Measurements from ENCODE around the gene FAM221A. TPM values are rescaled to one million over a fixed set of nuclear protein-coding genes. Genes with fewer than 3 reads are reported as not detected.
A peak's percentile ranks its signal among the peaks of the same experiment; 100 is the strongest.
"Not testable (repeated sequence)": the region's sequence is repeated elsewhere in the genome, so short reads cannot be mapped to it uniquely, and the experiment has no call there.

Gene FAM221A
- total RNA-seq, 1 donor from 2014 or later, result 10.1 TPM

DNA sequence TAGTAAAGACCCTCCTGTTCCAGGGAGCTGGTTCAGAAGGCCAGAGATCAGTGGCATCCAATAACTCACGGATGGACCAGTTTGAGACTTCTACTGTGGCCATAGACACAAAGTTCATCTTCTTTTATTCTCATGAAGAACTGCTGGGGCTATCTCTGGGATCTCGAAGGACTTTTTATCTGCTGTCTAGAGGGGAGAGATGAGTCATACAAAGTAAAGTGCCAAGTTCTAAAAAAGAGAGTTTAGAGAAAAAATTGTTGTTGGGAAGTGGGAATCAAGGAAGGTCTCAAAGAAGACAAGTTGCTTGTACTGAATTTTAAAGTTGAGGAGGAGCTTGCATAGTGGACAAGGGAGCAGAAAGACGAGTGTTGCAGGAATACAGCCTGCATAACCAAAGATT, 8.0 kb upstream of the FAM221A start:
- Histone ChIP-seq H3K9me3 (no peaks in the 10 kb centered on the region), H3K27ac (no peak overlapping the region), H3K36me3 (no peaks in the 10 kb centered on the region), H3K4me3 (no peak overlapping the region), H3K4me1 (no peaks in the 10 kb centered on the region), H3K27me3 (no peaks in the 10 kb centered on the region)
- intact Hi-C loops (cut with DNase I), result no loop called here
- TF ChIP-seq CTCF (IDR thresholded peaks at IDR 0.05), result no peak
- DNase-seq (ENCODE audit: low spot score in 2 of 2), result no peak

DNA sequence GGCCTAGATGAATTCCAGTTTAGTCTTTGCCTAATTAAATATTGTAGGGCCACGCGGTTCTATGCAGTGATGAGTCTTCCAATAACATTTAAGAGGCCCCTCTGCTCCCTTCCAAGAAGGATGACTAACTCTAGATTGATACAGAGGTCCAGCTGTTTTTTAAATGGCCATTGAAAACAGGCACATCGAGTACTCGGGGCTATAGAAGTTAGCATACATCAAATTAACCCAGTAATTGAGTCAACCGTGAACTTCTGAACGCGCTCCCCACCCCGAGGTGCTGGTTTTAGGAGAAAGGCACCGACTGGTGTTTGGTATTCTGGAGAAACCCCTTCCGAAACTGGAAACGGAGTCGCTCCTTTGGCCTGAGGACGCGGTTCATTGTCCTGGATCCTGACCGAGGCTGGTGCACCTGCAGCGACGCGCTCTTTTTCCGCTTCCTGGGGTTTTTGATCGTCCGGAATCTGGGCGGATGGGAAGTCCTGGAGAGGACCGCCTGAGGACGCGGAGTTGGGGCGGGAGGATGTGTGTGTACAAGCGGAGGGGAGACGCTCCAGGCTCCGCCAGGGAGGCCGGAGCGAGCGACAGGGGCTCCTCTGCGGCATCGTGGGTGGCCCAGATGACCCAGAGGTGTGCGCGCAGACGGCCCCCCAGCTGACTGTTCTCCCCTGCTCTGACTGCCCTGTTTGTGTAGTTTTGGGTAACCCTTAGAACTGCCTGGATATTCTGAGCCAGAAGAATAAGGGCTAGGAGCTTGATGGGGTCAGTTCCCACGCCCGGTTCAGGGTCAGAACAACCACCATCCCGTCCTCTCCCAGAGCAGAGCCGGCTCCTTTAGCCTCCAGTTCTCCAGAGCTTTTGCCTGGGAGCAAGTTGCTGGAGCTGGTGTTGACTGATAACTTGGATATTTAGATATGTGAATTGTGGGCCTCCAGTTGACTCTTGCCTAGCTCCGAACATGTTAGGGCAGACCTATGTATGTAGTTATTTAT, 711 bp downstream of the FAM221A start:
- no peaks in the 10 kb centered on the region for H3K27me3 ChIP-seq
- H3K4me3 ChIP-seq, result peak overlapping the region; percentile 84 to 95
- H3K4me1 ChIP-seq, result peaks cover 0 to 5% of the 10 kb centered on the region in 2 donors
- peak in 1 of 2 donors; percentile 77 for DNase-seq (ENCODE audit: low spot score in 2 of 2)
- peak overlapping the region; percentile 85 to 87 for H3K27ac ChIP-seq
- H3K36me3 ChIP-seq, result no peaks in the 10 kb centered on the region
- TF ChIP-seq CTCF (IDR thresholded peaks at IDR 0.05), result no peak
- intact Hi-C loops (cut with DNase I), result loop anchor here (1.0 to 10.0 kb wide), 3 partner anchors 83 to 496 kb away; partner anchors contain the start of genes CCDC126 and NUP42
- H3K9me3 ChIP-seq, result no peaks in the 10 kb centered on the region

DNA sequence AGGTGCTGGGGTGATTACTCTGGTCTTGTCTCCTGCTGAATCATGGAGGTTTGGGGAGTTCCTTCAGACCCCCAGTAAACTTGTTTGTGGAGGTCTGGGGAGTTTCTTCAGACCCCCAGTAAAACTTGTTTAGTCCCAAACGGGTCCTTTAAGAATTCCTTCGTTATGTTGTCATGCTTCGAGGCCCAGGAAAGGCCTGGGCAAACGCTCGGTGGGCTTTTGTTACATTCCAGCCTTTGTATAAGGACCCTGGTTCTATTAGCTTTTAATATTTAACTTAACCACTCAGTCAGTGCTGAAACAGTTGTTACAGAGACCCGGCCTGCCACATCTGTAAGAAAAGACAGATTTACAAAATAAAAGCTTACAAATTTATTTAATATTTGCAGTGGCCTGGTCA, 4.0 kb downstream of the FAM221A start:
- H3K36me3 ChIP-seq; H3K27me3 ChIP-seq; H3K4me1 ChIP-seq; DNase-seq (ENCODE audit: low spot score in 2 of 2); H3K27ac ChIP-seq; H3K9me3 ChIP-seq; H3K4me3 ChIP-seq: not testable (repeated sequence)
- intact Hi-C loops (cut with DNase I), result loop anchor here (10.0 kb wide), 1 partner anchor 499 kb away; the partner anchor contains the start of gene NUP42

GRCh38 chr7:23685731-23686130, 5.7 kb downstream of the FAM221A start:
- TF ChIP-seq CTCF (IDR thresholded peaks at IDR 0.05), result no peak
- H3K27ac ChIP-seq, result no peak overlapping the region
- no peak for DNase-seq (ENCODE audit: low spot score in 2 of 2)
- H3K27me3 ChIP-seq, result no peaks in the 10 kb centered on the region
- no peak overlapping the region for H3K4me3 ChIP-seq
- intact Hi-C loops (cut with DNase I), result loop anchor here (10.0 kb wide), 1 partner anchor 501 kb away; the partner anchor contains the start of gene NUP42
- no peaks in the 10 kb centered on the region for H3K9me3 ChIP-seq
- peaks cover 2 to 13% of the 10 kb centered on the region in 2 donors for H3K36me3 ChIP-seq
- peaks cover 0 to 5% of the 10 kb centered on the region in 2 donors for H3K4me1 ChIP-seq

- TF ChIP-seq CTCF (IDR thresholded peaks at IDR 0.05), result no peak
- H3K4me1 ChIP-seq, result no peaks in the 10 kb centered on the region
- no peak overlapping the region for H3K4me3 ChIP-seq
- intact Hi-C loops (cut with DNase I), result loop anchor here (10.0 kb wide), 1 partner anchor 502 kb away; the partner anchor contains the start of gene NUP42
- no peaks in the 10 kb centered on the region for H3K27me3 ChIP-seq
- DNase-seq (ENCODE audit: low spot score in 2 of 2), result no peak
- no peak overlapping the region for H3K27ac ChIP-seq
- no peaks in the 10 kb centered on the region for H3K9me3 ChIP-seq
- peaks cover 2 to 17% of the 10 kb centered on the region in 2 donors for H3K36me3 ChIP-seq
Measured at GRCh38 chr7:23687011-23687410, 7.0 kb downstream of the FAM221A start.

DNA sequence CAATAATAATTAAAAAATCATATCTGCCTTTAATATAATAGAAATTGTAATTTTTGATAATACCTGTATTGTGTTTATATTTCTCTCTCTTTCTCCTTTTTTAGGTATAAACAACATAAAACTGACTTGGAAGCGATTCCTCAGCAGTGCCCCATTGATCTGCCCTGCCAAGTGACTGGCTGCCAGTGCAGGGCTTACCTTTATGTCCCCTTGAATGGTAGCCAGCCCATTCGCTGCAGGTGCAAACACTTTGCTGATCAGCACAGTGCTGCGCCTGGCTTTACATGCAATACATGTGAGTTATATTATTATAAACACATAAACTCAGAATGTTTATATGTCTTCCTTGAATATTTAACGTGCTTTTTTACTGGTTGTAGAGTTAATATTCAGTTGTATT, 9.2 kb downstream of the FAM221A start:
- Histone ChIP-seq H3K9me3 (no peaks in the 10 kb centered on the region), H3K36me3 (peaks cover 5 to 33% of the 10 kb centered on the region in 2 donors), H3K4me3 (no peak overlapping the region), H3K27ac (no peak overlapping the region), H3K27me3 (no peaks in the 10 kb centered on the region), H3K4me1 (no peaks in the 10 kb centered on the region)
- intact Hi-C loops (cut with DNase I), result loop anchor here (10.0 kb wide), 1 partner anchor 504 kb away; the partner anchor contains the start of gene NUP42
- no peak for DNase-seq (ENCODE audit: low spot score in 2 of 2)
- no peak for TF ChIP-seq CTCF (IDR thresholded peaks at IDR 0.05)
